HG03196 (cell line): ENCODE results near the gene ACAN.

Experiments used
- ATAC-seq: cut with Tn5 transposase; IDR thresholded peaks from one replicate; pipeline ENCODE4 v1.9.1; 2021; ENCODE audit not compliant: unreplicated experiment

The ACAN gene

GRCh38 chr15:88841236-88841635 lies 38.0 kb downstream of the ACAN start:
- no peak for ATAC-seq

GRCh38 chr15:88842156-88842555 lies 38.9 kb downstream of the ACAN start:
- no peak for ATAC-seq

- no peak for ATAC-seq
Measured at GRCh38 chr15:88843334-88843733, 40.1 kb downstream of the ACAN start.

GRCh38 chr15:88844749-88845386 lies 41.6 kb downstream of the ACAN start:
- no peak for ATAC-seq

GRCh38 chr15:88845616-88846015 lies 42.4 kb downstream of the ACAN start:
- no peak for ATAC-seq

GRCh38 chr15:88847144-88847543 lies 43.9 kb downstream of the ACAN start:
- no peak for ATAC-seq

GRCh38 chr15:88848203-88848602 lies 45.0 kb downstream of the ACAN start:
- no peak for ATAC-seq

- no peak for ATAC-seq
Measured at GRCh38 chr15:88849376-88850072, 46.3 kb downstream of the ACAN start.

GRCh38 chr15:88852476-88852875 lies 49.2 kb downstream of the ACAN start:
- no peak for ATAC-seq

- ATAC-seq, result no peak
Measured at GRCh38 chr15:88858934-88859333, 55.7 kb downstream of the ACAN start.

GRCh38 chr15:88859550-88859949 lies 56.3 kb downstream of the ACAN start:
- no peak for ATAC-seq

- ATAC-seq, result no peak
Measured at GRCh38 chr15:88860212-88860611, 57.0 kb downstream of the ACAN start.

- ATAC-seq, result no peak
Measured at GRCh38 chr15:88863412-88863811, 60.2 kb downstream of the ACAN start.

GRCh38 chr15:88864861-88865497 lies 61.7 kb downstream of the ACAN start:
- no peak for ATAC-seq

- ATAC-seq, result no peak
Measured at GRCh38 chr15:88865498-88866099, 62.4 kb downstream of the ACAN start.

- ATAC-seq, result no peak
Measured at GRCh38 chr15:88866295-88866881, 63.2 kb downstream of the ACAN start.

- no peak for ATAC-seq
Measured at GRCh38 chr15:88871313-88871712, 68.1 kb downstream of the ACAN start.

- no peak for ATAC-seq
Measured at GRCh38 chr15:88872106-88872505, 68.9 kb downstream of the ACAN start.

- no peak for ATAC-seq
Measured at GRCh38 chr15:88872706-88873105, 69.5 kb downstream of the ACAN start.

- ATAC-seq, result no peak
Measured at GRCh38 chr15:88873786-88874185, 70.5 kb downstream of the ACAN start.

GRCh38 chr15:88874275-88874674 lies 71.0 kb downstream of the ACAN start:
- no peak for ATAC-seq

GRCh38 chr15:88874684-88875083 lies 71.4 kb downstream of the ACAN start:
- no peak for ATAC-seq
